Nephron progenitor cell (in vitro differentiated cells): ENCODE data around the gene EVX1.

Source experiments
- DNase-seq: peaks from one replicate; pipeline ENCODE4 v3.0.0; 2021
- H3K27ac Mint-ChIP-seq: 2 replicates; pipeline ENCODE4 v1.8.0; 2021; ENCODE audit warnings: mild to moderate bottlenecking, moderate library complexity, mixed read lengths
- H3K27me3 Mint-ChIP-seq: 2 replicates; pipeline ENCODE4 v1.8.0; 2021; ENCODE audit warnings: mild to moderate bottlenecking, low read depth, mixed read lengths; ENCODE audit not compliant: poor library complexity
- H3K36me3 Mint-ChIP-seq: 2 replicates; pipeline ENCODE4 v1.8.0; 2021; ENCODE audit warnings: low read depth, mixed read lengths
- H3K4me1 Mint-ChIP-seq: 2 replicates; pipeline ENCODE4 v1.8.0; 2021; ENCODE audit warnings: mixed read lengths
- H3K4me3 Mint-ChIP-seq: 2 replicates; pipeline ENCODE4 v1.8.0; 2021; ENCODE audit warnings: mild to moderate bottlenecking, moderate library complexity, mixed read lengths
- H3K9me3 Mint-ChIP-seq: 2 replicates; pipeline ENCODE4 v1.8.0; 2021; ENCODE audit warnings: mild to moderate bottlenecking, moderate library complexity, mixed read lengths
- TF ChIP-seq, protein P1 (sequence below): fragments of 200-600 bp; sonication (generic); IDR thresholded peaks from 2 replicates; pipeline ENCODE4 v1.5.0; 2021; ENCODE audit warnings: antibody characterized with exemption

The EVX1 gene

DNA sequence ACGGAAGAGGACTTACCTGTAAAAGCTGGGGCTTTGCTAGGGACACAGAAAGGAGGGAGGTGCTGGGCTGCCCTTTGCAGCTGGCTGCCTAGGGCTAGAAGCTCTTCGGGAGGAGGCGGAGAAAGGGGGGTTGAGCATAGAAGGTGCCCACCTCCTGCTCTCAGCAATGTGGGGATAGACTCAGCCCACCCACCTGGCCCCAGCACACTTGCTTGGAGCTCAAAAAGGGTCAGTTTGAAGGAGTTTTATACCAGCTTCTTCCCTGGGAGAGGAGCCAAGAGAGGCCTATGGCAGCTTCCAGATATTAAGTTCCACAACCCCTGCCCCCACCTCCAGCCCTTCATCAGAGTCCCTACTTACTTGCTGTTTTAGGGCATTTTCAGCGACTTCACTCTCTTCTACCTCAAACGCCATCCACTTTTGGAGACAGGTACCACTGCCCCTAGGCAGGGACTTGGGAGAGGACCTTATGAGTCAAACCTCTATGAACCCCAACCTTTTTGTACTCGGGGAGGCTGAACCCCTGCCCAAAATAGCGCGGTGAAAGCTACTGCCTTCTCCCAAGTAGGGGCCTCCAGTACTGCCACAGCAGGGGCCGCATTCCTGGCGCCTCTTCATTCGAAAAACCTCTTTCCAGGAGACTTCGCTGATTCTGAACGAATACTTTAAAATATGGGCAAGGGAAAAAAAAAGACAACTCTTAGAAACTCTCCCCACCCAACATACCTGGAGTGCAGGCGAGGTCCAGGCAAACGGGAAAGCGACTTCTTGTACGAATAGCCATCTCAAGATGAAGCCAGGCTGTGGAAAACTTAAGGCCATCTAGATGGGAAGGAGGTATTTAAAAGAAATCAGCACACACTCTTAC is 1.2 kb upstream of the EVX1 start:
- DNase-seq = peak; percentile 33
- peaks cover 95% of the 10 kb centered on the region for H3K27me3 Mint-ChIP-seq
- H3K4me1 Mint-ChIP-seq = peaks cover 61% of the 10 kb centered on the region
- TF ChIP-seq, protein P1, sequence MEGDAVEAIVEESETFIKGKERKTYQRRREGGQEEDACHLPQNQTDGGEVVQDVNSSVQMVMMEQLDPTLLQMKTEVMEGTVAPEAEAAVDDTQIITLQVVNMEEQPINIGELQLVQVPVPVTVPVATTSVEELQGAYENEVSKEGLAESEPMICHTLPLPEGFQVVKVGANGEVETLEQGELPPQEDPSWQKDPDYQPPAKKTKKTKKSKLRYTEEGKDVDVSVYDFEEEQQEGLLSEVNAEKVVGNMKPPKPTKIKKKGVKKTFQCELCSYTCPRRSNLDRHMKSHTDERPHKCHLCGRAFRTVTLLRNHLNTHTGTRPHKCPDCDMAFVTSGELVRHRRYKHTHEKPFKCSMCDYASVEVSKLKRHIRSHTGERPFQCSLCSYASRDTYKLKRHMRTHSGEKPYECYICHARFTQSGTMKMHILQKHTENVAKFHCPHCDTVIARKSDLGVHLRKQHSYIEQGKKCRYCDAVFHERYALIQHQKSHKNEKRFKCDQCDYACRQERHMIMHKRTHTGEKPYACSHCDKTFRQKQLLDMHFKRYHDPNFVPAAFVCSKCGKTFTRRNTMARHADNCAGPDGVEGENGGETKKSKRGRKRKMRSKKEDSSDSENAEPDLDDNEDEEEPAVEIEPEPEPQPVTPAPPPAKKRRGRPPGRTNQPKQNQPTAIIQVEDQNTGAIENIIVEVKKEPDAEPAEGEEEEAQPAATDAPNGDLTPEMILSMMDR = no peak
- H3K27ac Mint-ChIP-seq = no peak overlapping the region
- no peaks in the 10 kb centered on the region for H3K9me3 Mint-ChIP-seq
- peak overlapping the region; percentile 85 for H3K4me3 Mint-ChIP-seq
- no peaks in the 10 kb centered on the region for H3K36me3 Mint-ChIP-seq

DNA sequence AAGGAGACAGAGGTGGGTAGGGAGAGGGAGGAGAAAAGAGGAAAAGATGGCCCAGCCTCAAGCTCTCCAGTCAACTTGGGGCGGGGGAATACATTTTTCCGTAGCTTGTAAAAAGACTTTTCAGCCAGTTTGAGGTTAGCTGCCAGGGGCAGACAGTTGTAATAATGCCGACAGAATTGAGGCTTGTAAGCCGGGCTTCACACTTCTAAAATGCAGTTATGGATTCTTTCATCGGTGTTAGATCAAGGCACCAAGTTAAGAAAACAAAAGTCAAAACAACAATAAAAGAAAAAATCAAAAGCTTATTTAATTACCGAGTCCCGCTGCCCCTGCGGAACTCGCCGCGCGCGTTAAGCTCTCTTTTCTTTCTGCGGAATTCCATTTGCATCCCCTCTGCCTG is 448 bp upstream of the EVX1 start:
- TF ChIP-seq, protein P1 = no peak
- Mint-ChIP-seq H3K9me3 (no peaks in the 10 kb centered on the region), H3K4me1 (peaks cover 62% of the 10 kb centered on the region), H3K4me3 (peak overlapping the region; percentile 85), H3K27ac (no peak overlapping the region), H3K27me3 (peaks cover 95% of the 10 kb centered on the region), H3K36me3 (no peaks in the 10 kb centered on the region)
- no peak for DNase-seq

DNA sequence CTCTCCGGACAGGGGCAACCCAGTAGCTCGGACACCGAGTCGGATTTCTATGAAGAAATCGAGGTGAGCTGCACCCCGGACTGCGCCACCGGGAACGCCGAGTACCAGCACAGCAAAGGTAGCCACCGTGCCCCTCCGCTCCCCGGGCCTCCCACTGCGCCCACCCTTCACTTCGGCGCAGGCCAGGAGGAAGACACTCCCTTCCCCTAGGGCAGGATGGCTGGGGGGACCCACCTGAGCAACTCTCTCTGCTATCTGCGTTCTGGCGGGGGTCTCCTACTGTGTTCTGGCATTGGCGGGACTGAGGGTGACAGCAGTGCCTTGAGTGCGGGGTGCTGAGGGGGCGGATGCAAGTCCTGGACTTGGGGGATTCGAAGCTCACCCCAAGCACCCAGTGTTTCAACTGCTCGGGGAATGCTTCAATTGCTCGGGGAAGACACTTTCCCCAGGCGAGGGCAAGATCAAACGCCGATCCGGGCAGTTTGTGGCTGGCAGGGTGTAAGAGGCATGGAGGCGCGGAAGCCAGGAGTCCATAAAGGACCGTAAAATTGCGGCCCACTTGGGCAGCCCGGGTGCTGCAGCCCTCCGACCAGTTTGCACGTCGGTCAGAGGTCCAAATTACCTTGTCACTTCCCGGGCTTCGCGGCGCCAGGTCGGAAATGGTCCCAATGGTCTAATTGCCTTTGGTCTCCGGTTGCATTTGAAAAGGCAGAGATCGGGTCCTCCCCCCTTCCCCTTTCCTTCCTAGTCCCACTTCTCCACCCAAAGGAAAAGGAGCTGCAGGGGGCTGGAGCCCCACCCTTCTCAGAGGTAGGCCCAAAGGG is 950 bp downstream of the EVX1 start:
- peaks cover 95% of the 10 kb centered on the region for H3K27me3 Mint-ChIP-seq
- no peak overlapping the region for H3K27ac Mint-ChIP-seq
- TF ChIP-seq, protein P1 = no peak
- H3K9me3 Mint-ChIP-seq = no peaks in the 10 kb centered on the region
- H3K36me3 Mint-ChIP-seq = no peaks in the 10 kb centered on the region
- peaks cover 61% of the 10 kb centered on the region for H3K4me1 Mint-ChIP-seq
- peak overlapping the region; percentile 87 for H3K4me3 Mint-ChIP-seq
- peak; percentile 45 for DNase-seq

DNA sequence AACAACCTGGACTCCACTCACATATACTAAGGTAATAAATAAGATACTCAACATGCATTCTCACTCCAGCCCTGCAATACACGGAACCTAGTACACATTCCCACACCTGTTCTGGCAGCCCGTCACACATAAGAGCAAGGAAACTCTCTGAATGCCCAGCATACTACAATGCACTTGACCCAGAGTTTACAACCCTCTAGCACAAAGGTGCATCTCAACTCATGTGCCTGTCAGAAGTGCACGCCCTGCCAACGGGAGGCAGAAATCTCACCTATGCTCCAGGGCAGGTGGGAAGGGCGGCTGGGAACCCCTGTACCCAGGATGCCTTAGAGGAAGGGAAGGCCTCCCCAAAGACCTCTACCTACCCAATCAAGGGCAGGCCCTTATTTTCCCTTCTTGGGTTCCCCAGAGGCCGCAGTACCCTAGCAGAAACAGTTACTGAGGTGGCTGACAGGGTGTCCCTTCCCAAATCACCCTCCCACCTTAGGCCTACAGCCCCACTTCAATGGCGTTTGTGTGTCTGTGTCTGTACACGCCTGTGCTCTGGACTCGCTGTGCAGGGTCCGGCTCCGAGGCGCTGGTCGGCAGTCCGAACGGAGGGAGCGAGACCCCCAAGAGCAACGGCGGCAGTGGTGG is 2.0 kb downstream of the EVX1 start:
- Mint-ChIP-seq H3K4me1 (peaks cover 68% of the 10 kb centered on the region), H3K27me3 (peaks cover 100% of the 10 kb centered on the region), H3K27ac (no peak overlapping the region), H3K4me3 (peak overlapping the region; percentile 66), H3K9me3 (no peaks in the 10 kb centered on the region), H3K36me3 (no peaks in the 10 kb centered on the region)
- no peak for DNase-seq
- TF ChIP-seq, protein P1 = no peak

DNA sequence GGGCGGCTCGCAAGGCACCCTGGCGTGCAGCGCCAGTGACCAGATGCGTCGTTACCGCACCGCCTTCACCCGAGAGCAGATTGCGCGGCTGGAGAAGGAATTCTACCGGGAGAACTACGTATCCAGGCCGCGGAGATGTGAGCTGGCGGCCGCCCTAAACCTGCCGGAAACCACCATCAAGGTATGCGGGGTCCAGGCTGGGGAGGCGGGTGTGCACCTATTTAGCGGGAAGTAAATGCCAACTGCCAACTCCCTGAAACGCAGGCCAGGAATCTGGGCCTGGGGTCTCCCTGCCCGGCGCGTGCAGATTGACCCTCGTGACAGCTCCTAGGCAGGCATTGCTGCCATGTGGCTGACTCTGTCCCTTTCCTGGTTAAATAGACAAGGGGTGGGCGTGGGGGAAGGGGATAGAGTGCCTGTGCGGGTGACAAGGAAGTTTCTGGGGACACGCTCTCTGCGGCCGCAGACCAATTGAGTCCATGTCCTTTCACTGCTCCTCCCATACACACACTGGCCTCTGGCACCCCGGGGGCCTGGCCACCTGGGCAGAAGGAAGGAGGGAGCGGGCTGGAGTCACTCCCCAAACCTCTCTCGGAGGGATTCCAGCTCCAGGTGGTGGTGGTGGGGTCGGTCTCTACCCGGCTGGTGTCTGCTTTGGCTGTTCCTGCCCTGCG is 2.7 kb downstream of the EVX1 start:
- peaks cover 100% of the 10 kb centered on the region for H3K27me3 Mint-ChIP-seq
- H3K4me3 Mint-ChIP-seq = peak overlapping the region; percentile 66
- peak; percentile 44 for DNase-seq
- H3K27ac Mint-ChIP-seq = no peak overlapping the region
- TF ChIP-seq, protein P1 = no peak
- no peaks in the 10 kb centered on the region for H3K9me3 Mint-ChIP-seq
- H3K36me3 Mint-ChIP-seq = no peaks in the 10 kb centered on the region
- peaks cover 68% of the 10 kb centered on the region for H3K4me1 Mint-ChIP-seq
